ENCODE measurements around the gene RHOBTB3.
A peak's percentile ranks its signal among the peaks of the same experiment; 100 is the strongest.
"Not testable (repeated sequence)": the region's sequence is repeated elsewhere in the genome, so short reads cannot be mapped to it uniquely, and the experiment has no call there.

Gene RHOBTB3

GRCh38 chr5:95808686-95809413 is 77.7 kb downstream of the RHOBTB3 start:
- DNase-seq (ENCODE audit: low spot score in 2 of 2) (peak; percentile 26 to 66), ATAC-seq (peak; percentile 100)
- Mint-ChIP-seq H3K36me3 (peaks cover 16% of the 10 kb centered on the region), H3K27ac (peak overlapping the region; percentile 91), H3K9me3 (no peaks in the 10 kb centered on the region), H3K4me1 (peaks cover 48% of the 10 kb centered on the region), H3K4me3 (peak overlapping the region; percentile 56)

- DNase-seq (ENCODE audit: low spot score in 2 of 2): no peak
- H3K9me3 Mint-ChIP-seq: no peaks in the 10 kb centered on the region
- H3K36me3 Mint-ChIP-seq: peaks cover 22% of the 10 kb centered on the region
- ATAC-seq: no peak
- peak overlapping the region; percentile 56 for H3K4me3 Mint-ChIP-seq
- peaks cover 52% of the 10 kb centered on the region for H3K4me1 Mint-ChIP-seq
- peak overlapping the region; percentile 91 for H3K27ac Mint-ChIP-seq
Measured at GRCh38 chr5:95809414-95809960, 78.4 kb downstream of the RHOBTB3 start.

DNA sequence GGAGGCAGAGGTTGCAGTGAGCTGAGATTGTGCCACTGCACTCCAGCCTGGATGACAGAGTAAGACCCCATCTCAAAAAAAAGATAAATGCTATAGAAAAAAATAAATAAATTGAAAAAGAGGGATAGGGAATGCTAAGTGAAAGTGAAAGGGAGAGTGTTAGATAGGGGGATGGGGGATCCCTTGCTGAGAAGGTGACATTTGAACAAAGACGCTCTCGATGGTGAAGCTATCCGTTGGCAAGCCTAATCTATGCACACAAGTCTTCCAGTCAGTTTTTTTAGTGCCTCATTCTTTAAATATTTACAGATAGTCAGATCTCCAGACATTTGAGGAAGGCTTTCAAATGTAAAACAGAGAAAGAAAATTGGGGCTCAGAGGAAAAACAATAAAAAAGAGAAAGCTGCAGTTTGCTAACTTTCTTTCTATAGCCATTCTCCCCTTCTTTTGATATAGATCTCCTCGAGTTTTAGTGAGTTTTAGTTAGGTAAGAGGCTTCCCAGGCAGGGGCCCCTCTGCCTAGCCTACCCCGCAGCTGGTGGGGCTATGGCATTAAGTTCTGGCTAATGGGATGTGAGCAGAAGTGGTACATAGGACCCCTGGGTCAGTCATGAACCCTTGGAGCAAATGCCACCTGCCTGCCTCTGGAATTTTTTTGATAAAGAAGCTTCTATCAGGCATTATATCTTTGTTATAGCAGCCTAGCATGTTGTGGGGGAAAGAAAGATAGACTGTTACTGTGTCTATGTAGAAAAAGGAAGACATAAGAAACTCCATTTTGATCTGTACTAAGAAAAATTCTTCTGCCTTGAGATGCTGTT is 79.4 kb downstream of the RHOBTB3 start:
- peaks cover 55% of the 10 kb centered on the region for H3K4me1 Mint-ChIP-seq
- H3K9me3 Mint-ChIP-seq: no peaks in the 10 kb centered on the region
- H3K4me3 Mint-ChIP-seq: peak overlapping the region; percentile 56
- H3K36me3 Mint-ChIP-seq: peaks cover 32% of the 10 kb centered on the region
- ATAC-seq: no peak
- H3K27ac Mint-ChIP-seq: peak overlapping the region; percentile 91
- DNase-seq (ENCODE audit: low spot score in 2 of 2): peak in 1 of 2 donors; percentile 46

DNA sequence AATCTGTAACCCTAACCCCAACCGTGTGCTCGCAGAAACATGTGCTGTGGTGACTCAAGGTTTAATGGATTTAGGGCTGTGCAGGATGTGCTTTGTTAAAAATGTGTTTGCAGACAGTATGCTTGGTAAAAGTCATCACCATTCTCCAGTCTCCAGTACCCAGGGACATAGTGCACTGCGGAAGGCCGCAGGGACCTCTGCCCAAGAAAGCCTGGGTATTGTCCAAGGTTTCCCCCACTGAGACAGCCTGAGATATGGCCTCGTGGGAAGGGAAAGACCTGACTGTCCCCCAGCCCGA is 79.9 kb downstream of the RHOBTB3 start:
- H3K27ac Mint-ChIP-seq: peak overlapping the region; percentile 91
- H3K4me1 Mint-ChIP-seq: peaks cover 61% of the 10 kb centered on the region
- DNase-seq (ENCODE audit: low spot score in 2 of 2): peak in 1 of 2 donors; percentile 43
- ATAC-seq, H3K9me3 Mint-ChIP-seq: not testable (repeated sequence)
- peaks cover 37% of the 10 kb centered on the region for H3K36me3 Mint-ChIP-seq
- H3K4me3 Mint-ChIP-seq: peak overlapping the region; percentile 56

- peak overlapping the region; percentile 91 for H3K27ac Mint-ChIP-seq
- not testable (repeated sequence) for ATAC-seq, H3K9me3 Mint-ChIP-seq
- H3K4me1 Mint-ChIP-seq: peaks cover 66% of the 10 kb centered on the region
- peak overlapping the region; percentile 56 for H3K4me3 Mint-ChIP-seq
- peak in 1 of 2 donors; percentile 41 for DNase-seq (ENCODE audit: low spot score in 2 of 2)
- peaks cover 42% of the 10 kb centered on the region for H3K36me3 Mint-ChIP-seq
Measured at GRCh38 chr5:95811461-95812073, 80.4 kb downstream of the RHOBTB3 start.

DNA sequence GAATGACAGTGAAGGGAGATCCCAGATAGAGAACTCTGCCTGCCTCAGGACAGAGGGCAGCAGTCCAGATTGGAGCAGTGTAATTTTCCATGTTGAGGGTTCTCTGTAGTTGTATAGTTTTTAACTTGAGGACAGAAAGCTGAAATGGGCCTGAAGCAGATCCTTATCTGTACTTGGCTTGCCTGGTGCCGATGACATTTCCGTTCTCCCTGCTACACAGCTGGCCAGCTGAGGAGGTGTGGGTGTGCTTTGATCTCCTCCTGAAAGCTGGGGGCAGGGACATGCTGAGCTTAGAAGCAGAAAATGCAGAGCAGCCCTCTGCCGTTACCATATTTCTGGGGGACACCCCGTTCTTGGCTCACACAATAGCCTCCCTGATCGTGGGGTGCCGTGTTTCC is 80.9 kb downstream of the RHOBTB3 start:
- H3K4me3 Mint-ChIP-seq: peak overlapping the region; percentile 56
- ATAC-seq: no peak

GRCh38 chr5:95813035-95813434 is 81.9 kb downstream of the RHOBTB3 start:
- not testable (repeated sequence) for H3K9me3 Mint-ChIP-seq; ATAC-seq; H3K4me3 Mint-ChIP-seq; DNase-seq (ENCODE audit: low spot score in 2 of 2); H3K27ac Mint-ChIP-seq
- Mint-ChIP-seq H3K36me3 (peaks cover 42% of the 10 kb centered on the region), H3K4me1 (peaks cover 77% of the 10 kb centered on the region)

More for the DNA sequence above, 80.9 kb downstream of the RHOBTB3 start:
- H3K27ac Mint-ChIP-seq: peak overlapping the region; percentile 91
- DNase-seq (ENCODE audit: low spot score in 2 of 2): no peak
- no peaks in the 10 kb centered on the region for H3K9me3 Mint-ChIP-seq
- H3K4me1 Mint-ChIP-seq: peaks cover 69% of the 10 kb centered on the region
- peaks cover 42% of the 10 kb centered on the region for H3K36me3 Mint-ChIP-seq

DNA sequence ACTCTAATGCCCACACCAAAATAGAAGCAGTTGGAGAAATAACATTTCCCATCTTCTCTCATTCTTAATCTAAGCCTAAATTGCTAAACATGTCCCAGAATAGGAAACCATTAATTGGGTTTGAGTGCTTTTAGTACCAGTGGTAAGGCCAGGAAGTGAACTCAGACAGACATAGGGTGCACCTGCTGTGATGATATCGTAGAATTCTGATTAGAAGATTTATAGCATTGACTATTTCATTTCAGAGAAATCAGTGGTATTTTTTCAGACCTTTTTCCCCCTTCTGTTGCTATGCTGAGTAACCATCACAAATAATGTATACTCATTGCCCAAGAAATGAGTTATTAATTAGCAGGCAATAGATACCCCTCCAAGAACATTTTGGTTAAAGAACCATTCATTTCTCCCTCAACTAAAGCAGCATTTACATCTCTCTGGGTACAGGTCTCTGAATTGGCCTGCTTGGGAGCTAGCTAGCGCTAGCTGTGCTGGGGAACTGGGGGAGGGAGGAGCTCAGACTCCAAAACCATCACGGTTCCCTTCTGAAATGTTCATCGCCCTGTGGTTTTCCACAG is 84.1 kb downstream of the RHOBTB3 start:
- H3K36me3 Mint-ChIP-seq: peaks cover 42% of the 10 kb centered on the region
- H3K4me1 Mint-ChIP-seq: peaks cover 72% of the 10 kb centered on the region
- H3K9me3 Mint-ChIP-seq: no peaks in the 10 kb centered on the region
- peak overlapping the region; percentile 58 for H3K27ac Mint-ChIP-seq
- no peak overlapping the region for H3K4me3 Mint-ChIP-seq
- ATAC-seq (no peak), DNase-seq (ENCODE audit: low spot score in 2 of 2) (no peak)

GRCh38 chr5:95816341-95816740 is 85.2 kb downstream of the RHOBTB3 start:
- DNase-seq (ENCODE audit: low spot score in 2 of 2) (no peak), ATAC-seq (no peak)
- Mint-ChIP-seq H3K4me1 (peaks cover 67% of the 10 kb centered on the region), H3K27ac (peak overlapping the region; percentile 89), H3K4me3 (peak overlapping the region; percentile 89), H3K9me3 (no peaks in the 10 kb centered on the region), H3K36me3 (peaks cover 42% of the 10 kb centered on the region)

- peaks cover 42% of the 10 kb centered on the region for H3K36me3 Mint-ChIP-seq
- no peaks in the 10 kb centered on the region for H3K9me3 Mint-ChIP-seq
- peaks cover 67% of the 10 kb centered on the region for H3K4me1 Mint-ChIP-seq
- peak overlapping the region; percentile 89 for H3K4me3 Mint-ChIP-seq
- ATAC-seq: no peak
- H3K27ac Mint-ChIP-seq: peak overlapping the region; percentile 89
- no peak for DNase-seq (ENCODE audit: low spot score in 2 of 2)
Measured at GRCh38 chr5:95816776-95817175, 85.6 kb downstream of the RHOBTB3 start.

DNA sequence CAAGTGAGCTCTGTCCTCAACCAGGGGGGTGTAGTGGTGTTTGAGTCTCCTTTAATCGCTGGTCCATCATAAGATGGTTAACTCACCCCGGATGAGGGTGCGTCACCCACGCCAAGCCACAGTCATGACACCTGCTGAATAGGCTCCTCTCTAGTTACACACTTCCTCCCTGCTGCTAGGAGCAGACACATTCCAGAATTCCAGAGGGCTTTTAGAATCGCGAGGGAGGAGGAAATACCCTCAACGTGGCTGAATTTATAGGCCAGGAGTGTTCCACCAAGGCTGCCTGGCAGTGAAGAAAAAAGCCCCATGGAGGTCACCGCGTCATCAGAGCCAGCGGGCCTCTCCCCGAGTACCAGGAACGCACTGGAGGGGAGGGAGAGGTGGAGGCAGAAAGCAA is 86.3 kb downstream of the RHOBTB3 start:
- Mint-ChIP-seq H3K4me3 (peak overlapping the region; percentile 89), H3K9me3 (no peaks in the 10 kb centered on the region), H3K27ac (peak overlapping the region; percentile 89), H3K36me3 (peaks cover 37% of the 10 kb centered on the region), H3K4me1 (peaks cover 60% of the 10 kb centered on the region)
- ATAC-seq (peak; percentile 77), DNase-seq (ENCODE audit: low spot score in 2 of 2) (no peak)

DNA sequence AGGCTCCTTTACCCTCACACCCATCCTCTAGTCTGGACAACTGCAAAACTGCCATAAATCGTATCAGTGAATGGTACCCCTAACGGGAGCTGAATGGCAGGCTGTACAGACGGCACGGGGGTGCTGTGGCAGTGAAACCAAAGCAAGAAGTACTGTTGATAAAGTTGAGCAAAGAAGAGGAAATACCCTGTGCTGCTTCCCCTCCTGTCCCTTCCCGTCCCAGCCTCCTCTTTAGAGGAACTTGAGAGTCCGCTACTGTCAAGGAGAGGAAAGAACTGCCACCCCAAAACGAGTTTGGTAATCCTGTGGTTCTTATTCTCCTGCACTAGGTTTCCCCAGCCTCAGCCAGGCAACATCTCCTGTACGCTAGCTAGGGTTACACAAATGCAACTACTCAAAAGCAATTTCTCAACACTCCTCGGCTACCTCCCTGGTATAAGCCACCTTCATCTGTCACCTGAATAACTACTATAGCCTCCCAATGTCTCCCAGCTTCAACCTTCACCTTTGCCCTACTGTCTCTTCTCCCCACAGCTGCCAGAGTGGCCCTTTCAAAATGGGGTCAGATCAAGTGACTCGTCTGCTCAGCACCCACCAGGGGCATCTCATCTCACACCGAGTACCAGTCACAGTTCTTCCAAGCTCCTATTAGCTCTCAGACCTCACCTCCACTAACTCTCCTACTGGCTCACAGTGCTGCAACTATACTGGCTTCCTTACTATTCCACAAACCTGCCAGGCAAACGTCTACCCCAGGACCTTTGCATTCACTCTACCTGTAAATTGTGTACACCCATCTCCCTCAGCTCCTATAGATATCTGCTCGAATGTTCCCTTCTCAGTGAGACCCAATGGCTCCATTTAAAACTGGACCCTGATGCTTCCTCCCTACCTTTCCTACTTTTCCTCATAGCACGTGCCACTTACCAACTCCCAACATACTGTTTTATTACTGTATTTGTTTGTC is 87.3 kb downstream of the RHOBTB3 start:
- Mint-ChIP-seq H3K4me3 (peak overlapping the region; percentile 89), H3K9me3 (no peaks in the 10 kb centered on the region), H3K4me1 (peaks cover 61% of the 10 kb centered on the region), H3K36me3 (peaks cover 29% of the 10 kb centered on the region), H3K27ac (peak overlapping the region; percentile 89)
- ATAC-seq: peak; percentile 60
- no peak for DNase-seq (ENCODE audit: low spot score in 2 of 2)

DNA sequence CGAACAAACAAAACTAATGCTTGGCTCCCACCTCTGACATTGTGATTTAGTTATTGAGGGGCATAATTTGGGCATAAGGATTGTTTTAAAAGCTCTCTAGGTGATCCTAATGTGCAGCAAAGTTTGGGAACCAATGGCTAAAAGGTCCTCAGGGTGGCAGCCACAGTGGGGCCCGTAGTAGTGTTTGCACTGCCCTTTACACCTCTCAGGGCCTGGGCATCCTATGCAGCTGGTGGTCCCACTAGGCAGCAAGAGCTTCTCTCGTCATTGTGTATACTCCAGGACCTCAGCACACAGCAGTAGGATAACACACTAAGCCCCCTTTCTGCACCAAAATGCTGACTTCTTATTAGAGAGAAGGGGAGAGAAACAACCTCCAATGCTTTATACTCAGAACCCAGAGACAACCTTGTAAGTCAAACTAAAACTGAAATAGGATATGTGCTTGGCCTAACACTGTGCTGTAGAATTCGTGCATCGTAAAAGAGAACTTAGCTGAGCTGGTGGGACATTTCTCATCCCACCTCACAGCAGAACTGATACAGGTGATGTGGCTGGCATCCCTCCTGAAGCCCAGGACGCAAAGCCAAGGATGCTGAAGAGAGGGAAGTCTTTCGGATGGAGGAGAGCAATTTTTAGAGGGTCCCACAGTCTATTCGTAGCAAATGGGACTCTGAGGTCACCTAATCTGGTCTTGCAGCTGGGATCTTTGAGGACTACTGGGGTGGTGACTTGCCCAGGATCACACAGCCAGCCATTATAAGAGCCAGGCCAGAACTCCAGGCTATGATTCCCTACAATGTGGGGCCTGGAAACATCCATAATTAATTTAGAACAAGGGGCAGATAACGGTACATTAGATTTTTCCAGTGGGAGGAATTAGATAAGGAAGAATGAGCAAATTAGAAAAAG is 90.2 kb downstream of the RHOBTB3 start:
- Mint-ChIP-seq H3K27ac (peak overlapping the region; percentile 93), H3K4me3 (peak overlapping the region; percentile 89), H3K4me1 (peaks cover 66% of the 10 kb centered on the region), H3K36me3 (peaks cover 11% of the 10 kb centered on the region), H3K9me3 (no peaks in the 10 kb centered on the region)
- no peak for DNase-seq (ENCODE audit: low spot score in 2 of 2)
- peak; percentile 27 for ATAC-seq

All from stimulated activated effector memory CD8-positive, alpha-beta T cell treated with anti-CD3 and anti-CD28 coated beads, Interleukin-12 subunit alpha, Interleukin-12 subunit beta, amount 100 ng/mL, for 72 hours (primary cell).